Body of pancreas (tissue), 4 donors: ENCODE measurements around the gene ANKRD44.

Experiments used
- CTCF ChIP-seq, 7 experiments: fragments of 450-650 bp in 4 of 7; fragments of 200-600 bp in 3 of 7; sonication (generic) in 3 of 7; IDR thresholded peaks; one replicate each; pipeline ENCODE4 v1.5.1; 2016 to 2019; ENCODE audit warnings: antibody characterized with exemption in 7 of 7
- POLR2A ChIP-seq, 3 donors: fragments of 450-650 bp; IDR thresholded peaks; one replicate each; pipeline ENCODE4 v1.6.1; 2016; ENCODE audit warnings: antibody characterized with exemption in 3 of 3, mild to moderate bottlenecking in 2 of 3

- TF ChIP-seq CTCF (IDR thresholded peaks at IDR 0.05) (no peak), POLR2A (IDR thresholded peaks at IDR 0.05) (no peak)
Measured at GRCh38 chr2:197232010-197232409, 78.6 kb downstream of the ANKRD44 start.
